GM12864 (cell line): ENCODE measurements around the gene SPIN1.

Source experiments
- DNase-seq: peaks from one replicate; pipeline ENCODE4 v3.0.0-alpha.2; 2011; ENCODE audit warnings: low read depth
- H3K4me3 ChIP-seq: 2 replicates; pipeline ENCODE4 v1.5.1; 2011; ENCODE audit warnings: mild to moderate bottlenecking, low read depth, low read length, control low read depth
- CTCF ChIP-seq: IDR thresholded peaks from 2 replicates; pipeline ENCODE4 v1.5.1; 2011; ENCODE audit warnings: low read depth, mild to moderate bottlenecking, moderate library complexity, low read length, control low read depth, inconsistent platforms; ENCODE audit errors: missing control alignments

Gene SPIN1

GRCh38 chr9:88418715-88419540 is 30.7 kb downstream of the SPIN1 start:
- H3K4me3 ChIP-seq: no peak overlapping the region
- TF ChIP-seq CTCF: no peak
- no peak for DNase-seq

- DNase-seq: no peak
Measured at GRCh38 chr9:88420227-88420626, 32.0 kb downstream of the SPIN1 start.

GRCh38 chr9:88421348-88421747 is 33.1 kb downstream of the SPIN1 start:
- no peak overlapping the region for H3K4me3 ChIP-seq
- no peak for TF ChIP-seq CTCF

More at GRCh38 chr9:88420227-88420626, 32.0 kb downstream of the SPIN1 start:
- no peak for TF ChIP-seq CTCF
- no peak overlapping the region for H3K4me3 ChIP-seq

GRCh38 chr9:88425538-88425950 is 37.3 kb downstream of the SPIN1 start:
- TF ChIP-seq CTCF: no peak
- DNase-seq: no peak
- no peak overlapping the region for H3K4me3 ChIP-seq

More at GRCh38 chr9:88421348-88421747, 33.1 kb downstream of the SPIN1 start:
- DNase-seq: no peak

- TF ChIP-seq CTCF: no peak
- no peak for DNase-seq
- H3K4me3 ChIP-seq: no peak overlapping the region
Measured at GRCh38 chr9:88426651-88427050, 38.4 kb downstream of the SPIN1 start.

- DNase-seq: no peak
- no peak for TF ChIP-seq CTCF
Measured at GRCh38 chr9:88429595-88430430, 41.6 kb downstream of the SPIN1 start.

More at GRCh38 chr9:88429595-88430430, 41.6 kb downstream of the SPIN1 start:
- H3K4me3 ChIP-seq: no peak overlapping the region
